GM21515 (cell line): ENCODE measurements around the gene KRTAP5-2.
A peak's percentile ranks its signal among the peaks of the same experiment; 100 is the strongest.
"Not testable (repeated sequence)": the region's sequence is repeated elsewhere in the genome, so short reads cannot be mapped to it uniquely, and the experiment has no call there.

Source experiments
- ATAC-seq: cut with Tn5 transposase; IDR thresholded peaks from one replicate; pipeline ENCODE4 v1.9.1; 2021; ENCODE audit not compliant: unreplicated experiment

The KRTAP5-2 gene

GRCh38 chr11:1592628-1593027 is 5.5 kb downstream of the KRTAP5-2 start:
- no peak for ATAC-seq

- ATAC-seq = no peak
These were observed 8.1 kb downstream of the KRTAP5-2 start for GRCh38 chr11:1589996-1590395.

DNA sequence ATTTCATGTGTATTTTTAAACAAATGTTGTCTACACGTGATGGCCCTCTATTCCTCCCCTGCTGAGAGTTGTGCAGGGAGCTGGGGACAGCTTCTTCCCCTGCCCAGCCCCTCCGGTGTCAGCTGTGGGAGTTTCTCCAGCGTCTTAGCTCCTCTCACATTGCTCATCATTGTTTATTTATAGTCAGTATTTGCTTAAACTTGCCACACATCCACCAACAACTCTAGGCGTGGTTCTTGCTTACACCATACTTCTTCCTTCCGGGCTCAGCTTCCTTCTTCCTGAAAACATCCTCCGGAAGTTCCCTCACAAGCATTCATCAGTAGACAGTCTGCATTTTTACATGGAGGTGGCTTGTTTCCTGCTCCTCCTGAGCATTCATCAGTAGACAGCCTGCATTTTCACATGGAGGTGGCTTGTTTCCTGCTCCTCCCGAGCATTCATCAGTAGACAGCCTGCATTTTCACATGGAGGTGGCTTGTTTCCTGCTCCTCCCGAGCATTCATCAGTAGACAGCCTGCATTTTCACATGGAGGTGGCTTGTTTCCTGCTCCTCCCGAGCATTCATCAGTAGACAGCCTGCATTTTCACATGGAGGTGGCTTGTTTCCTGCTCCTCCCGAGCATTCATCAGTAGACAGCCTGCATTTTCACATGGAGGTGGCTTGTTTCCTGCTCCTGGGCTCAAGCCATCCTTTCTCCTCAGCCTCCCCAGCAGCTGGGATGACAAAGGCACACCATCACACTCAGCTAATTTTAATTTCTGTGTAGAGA is 8.7 kb downstream of the KRTAP5-2 start:
- not testable (repeated sequence) for ATAC-seq

- no peak for ATAC-seq
These were observed 11.4 kb downstream of the KRTAP5-2 start for GRCh38 chr11:1586699-1587098.

GRCh38 chr11:1584661-1585370 is 13.3 kb downstream of the KRTAP5-2 start, which contains the start of gene KRTAP5-1:
KRTAP5-1 (minus strand) TSS chr11:1585283; CDS start chr11:1585249, 34 bp downstream.
- not testable (repeated sequence) for ATAC-seq

GRCh38 chr11:1582909-1583308 is 15.2 kb downstream of the KRTAP5-2 start:
- ATAC-seq = not testable (repeated sequence)

DNA sequence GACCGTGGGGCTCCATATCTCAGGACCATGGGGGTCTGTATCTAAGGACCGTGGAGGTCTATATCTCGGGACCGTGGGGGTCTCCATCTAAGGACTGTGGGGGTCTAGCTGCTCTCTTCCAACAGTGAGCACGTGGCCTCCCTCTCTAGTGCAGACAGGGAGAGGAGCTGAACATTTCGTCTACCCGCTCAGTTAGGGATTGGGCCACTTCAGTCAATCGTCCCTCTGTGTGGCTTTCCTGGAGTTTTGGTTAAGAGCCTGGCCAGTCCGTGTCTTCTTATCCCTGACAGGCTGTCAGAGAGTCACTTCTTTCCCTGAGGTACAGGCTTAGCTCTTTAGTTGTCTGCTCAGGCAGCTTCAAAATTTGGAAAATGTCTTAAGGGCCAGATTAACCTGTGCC is 16.1 kb downstream of the KRTAP5-2 start:
- ATAC-seq = no peak

DNA sequence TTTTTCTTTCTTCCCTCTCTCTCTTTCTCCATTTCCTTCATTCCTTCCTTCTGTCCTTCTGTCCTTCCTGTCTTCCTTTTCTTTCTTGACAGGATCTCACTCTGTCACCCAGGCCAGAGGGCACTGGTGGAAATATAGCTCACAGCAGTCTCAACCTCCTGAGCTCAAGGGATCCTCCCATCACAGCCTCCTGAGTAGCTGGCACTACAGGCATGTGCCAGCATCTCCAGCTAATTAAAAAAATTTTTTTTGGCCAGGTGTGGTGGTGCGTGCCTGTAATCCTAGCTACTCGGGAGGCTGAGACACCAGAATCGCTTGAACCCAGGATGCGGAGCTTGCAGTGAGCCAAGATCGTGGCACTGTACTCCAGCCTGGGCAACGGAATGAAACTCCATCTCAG is 21.3 kb downstream of the KRTAP5-2 start:
- ATAC-seq = no peak

DNA sequence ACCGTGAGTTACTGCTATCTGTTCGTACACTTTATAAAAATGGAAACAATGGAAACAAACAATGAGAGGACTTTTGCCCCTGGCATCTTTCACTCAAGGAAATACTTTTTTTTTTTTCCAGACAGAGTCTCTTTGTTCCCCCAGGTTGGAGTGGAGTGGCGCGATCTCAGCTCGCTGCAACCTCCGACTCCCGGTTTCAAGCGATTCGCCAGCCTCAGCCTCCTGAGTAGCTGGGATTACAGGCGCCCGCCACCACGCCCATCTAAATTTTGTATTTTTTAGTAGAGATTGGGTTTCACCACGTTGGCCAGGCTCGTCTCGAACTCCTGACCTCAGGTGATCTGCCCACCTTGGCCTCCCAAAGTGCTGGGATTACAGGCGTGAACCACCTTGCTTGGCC is 22.3 kb downstream of the KRTAP5-2 start:
- not testable (repeated sequence) for ATAC-seq

GRCh38 chr11:1574933-1575242 is 23.2 kb downstream of the KRTAP5-2 start:
- no peak for ATAC-seq

- no peak for ATAC-seq
These were observed 23.7 kb downstream of the KRTAP5-2 start for GRCh38 chr11:1574238-1574932.

DNA sequence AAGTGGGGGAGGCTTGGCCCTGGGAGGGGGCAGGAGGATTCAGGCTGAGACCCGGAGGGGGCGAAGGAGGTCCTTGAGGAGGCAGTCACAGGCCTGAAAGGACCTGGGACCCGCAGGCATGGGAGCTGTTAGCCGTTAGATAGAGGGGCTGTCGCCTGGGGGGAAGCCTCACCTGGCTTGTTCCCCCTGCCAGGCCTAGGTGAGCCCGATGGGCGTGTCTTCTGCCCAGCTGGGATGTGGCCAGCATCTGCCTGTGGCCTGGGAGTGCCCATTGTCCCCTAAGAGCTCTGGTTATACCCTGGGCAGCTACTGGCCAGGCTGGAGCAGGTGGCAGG is 24.2 kb downstream of the KRTAP5-2 start:
- ATAC-seq = no peak

DNA sequence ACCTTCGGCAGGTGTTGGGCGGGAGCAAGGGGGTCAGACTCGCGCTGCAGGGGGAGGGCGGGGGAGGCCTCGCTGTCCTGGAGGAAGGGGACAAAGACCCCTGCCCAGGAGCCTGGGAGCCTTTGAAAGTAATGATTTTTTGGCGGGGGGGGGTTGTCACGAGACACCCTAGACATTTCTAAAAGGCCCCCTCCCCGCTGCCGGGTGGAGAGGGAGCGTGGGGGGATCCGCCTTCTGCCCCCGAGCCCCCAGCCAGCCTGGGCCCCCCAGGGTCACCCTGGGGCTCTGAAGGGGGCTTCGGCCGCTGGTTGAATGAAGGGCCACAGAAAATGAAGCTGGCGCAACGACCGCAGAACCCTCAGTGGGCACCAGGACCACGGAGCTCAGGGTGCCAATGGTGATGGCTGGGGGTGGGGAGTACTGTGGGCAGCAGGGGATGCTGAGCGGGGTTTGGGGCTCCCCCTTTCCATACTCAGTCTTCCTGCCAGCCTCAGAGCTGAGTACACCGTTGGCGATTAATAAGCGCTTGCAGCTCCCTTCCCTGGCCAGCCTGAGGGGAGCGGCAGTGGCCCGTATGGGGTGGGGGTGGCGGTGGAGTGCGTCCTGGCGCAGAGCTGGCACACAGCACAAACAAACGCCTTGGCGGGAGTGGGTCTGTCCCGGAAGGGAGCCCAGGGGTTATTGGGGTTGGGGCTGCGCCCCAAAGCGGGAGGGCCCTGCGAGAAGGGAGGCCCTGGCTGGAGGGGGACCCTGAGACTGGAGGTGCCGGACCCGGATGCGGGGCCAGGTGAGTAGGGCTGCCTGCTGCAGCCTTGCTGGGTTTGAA is 24.8 kb downstream of the KRTAP5-2 start:
- ATAC-seq = no peak

DNA sequence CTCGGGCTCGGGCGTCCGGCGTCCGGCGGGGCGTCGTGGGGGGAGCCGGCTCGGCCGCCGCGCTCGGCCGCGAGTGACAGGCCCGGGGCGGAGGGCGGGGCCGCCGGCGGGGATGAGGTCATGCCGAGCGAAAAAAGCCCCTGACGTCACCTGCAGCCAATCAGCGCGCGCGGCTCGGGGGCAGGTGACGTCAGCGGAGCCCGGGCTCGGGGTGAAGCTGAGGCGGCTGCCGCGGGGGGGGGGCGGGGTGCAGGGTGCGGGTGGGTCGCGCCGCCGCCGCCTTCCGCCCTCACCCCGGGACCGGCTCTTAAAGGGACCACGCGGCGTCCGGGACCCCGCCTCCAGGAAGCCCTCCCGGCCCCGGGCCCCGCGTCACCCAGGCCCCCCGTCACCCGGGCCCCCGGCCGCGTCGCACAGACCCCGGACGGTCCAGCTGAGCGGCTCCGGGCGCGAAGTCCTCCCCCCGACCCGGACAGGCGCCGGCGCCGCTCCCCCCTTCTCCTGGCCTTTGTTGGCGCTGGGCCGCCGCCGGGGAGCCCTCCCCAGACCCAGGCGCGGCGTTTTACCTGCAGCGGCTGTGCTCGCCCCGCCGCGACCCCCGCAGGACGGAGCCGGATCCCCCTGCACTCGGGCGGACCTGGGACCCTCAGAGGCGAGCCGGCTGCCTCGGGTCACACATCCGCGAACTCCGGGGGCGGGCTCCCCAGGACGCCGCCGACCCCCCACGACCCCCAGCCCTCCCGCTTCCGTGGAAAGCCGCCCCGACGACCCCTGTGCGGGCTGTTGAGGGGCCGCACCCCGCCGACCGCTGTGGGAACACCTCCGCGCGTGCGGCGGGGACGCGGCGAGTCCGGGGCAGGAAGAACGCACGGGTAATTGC is 25.7 kb downstream of the KRTAP5-2 start, which contains the start of gene DUSP8:
Gene DUSP8, minus strand, starts transcription at position 75 of the 880 bp plus-strand sequence. CDS start 6,445 bp downstream, outside the sequence.
- ATAC-seq = peak; percentile 49

GRCh38 chr11:1571760-1572196 is 26.3 kb downstream of the KRTAP5-2 start:
- ATAC-seq = no peak

DNA sequence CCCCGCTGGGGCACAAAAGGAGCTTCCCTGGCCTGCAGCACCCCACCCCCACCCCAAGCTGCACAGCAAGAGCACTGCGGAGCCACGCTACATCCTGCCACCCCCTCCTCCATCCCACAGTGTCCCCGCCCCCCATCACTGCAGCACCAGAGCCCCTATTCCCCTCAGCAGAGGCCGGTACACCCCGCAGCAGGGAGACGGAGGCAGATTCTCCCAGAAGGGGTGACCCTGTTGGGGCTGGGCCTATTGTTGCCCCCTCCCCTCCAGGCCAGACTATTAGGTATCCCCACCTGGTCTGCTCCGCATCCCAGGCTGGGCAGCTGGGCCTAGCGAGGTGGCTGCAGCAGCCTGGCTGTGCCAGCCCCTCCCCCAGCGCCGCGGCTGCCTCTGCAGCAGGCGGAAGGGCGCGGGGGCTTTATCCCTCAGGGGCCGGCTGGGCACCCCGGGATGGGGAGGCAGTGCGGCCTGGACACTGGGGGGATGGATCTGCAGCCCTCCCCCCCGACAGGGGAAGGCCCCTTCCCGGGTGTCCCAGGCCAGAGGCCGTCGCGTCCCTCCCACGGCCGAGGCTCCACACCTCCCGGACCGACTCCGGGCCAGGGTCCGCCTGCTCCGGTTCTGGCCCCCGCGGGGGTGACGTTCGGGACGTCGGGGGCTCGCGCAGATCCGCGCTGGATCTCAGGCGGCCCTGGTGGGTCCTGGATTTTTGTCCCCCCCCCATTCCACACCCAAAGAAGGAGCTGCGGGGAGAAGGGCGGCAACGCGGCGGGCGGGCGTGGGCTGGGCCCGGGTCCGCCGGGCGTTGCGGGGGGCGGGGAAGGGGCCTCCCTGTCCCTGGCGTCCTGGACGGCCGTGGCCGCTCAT is 27.0 kb downstream of the KRTAP5-2 start:
- no peak for ATAC-seq

GRCh38 chr11:1570531-1570895 is 27.6 kb downstream of the KRTAP5-2 start:
- ATAC-seq = no peak

- no peak for ATAC-seq
These were observed 28.1 kb downstream of the KRTAP5-2 start for GRCh38 chr11:1570001-1570453.

- no peak for ATAC-seq
These were observed 28.8 kb downstream of the KRTAP5-2 start for GRCh38 chr11:1569251-1569780.
